Measurements from ENCODE around the gene PER3.
A peak's percentile ranks its signal among the peaks of the same experiment; 100 is the strongest.

The PER3 gene

DNA sequence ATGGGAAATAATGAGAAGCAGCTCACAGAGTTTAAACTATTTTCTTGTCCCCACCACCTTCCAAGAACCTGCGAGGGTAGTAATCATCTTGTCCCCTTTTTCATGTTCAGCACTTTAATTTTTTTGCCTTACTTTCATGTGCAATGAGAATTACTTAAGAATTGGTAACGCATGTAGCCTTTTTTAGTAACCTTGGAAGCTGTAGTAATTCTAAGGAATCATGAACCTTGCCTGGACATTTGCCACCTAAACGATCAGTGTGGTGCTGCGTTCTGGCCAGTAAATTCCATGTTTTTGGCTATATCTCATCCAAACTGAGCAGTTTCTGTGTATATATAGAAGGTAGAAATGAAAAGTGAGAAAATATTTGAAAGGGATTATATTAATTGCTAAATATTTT, 16.9 kb upstream of the PER3 start:
- no peaks in the 10 kb centered on the region for H3K27me3 ChIP-seq (ENCODE audit: insufficient read depth, insufficient read length)
- DNase-seq (ENCODE audit: low read depth, low spot score), result no peak
- H3K4me1 ChIP-seq (ENCODE audit: insufficient read depth, insufficient read length), result no peaks in the 10 kb centered on the region
- TF ChIP-seq YY1 (IDR thresholded peaks at IDR 0.05; ENCODE audit: insufficient read depth, insufficient read length) (no peak), ZNF274 (IDR thresholded peaks at IDR 0.05; ENCODE audit: low read depth, low read length) (no peak), SUZ12 (IDR thresholded peaks at IDR 0.05; ENCODE audit: extremely low read depth, insufficient read depth, insufficient read length) (no peak)
- H3K9me3 ChIP-seq (ENCODE audit: insufficient read depth, low read length), result no peaks in the 10 kb centered on the region
- H3K4me3 ChIP-seq (ENCODE audit: insufficient read length, low read depth), result no peak overlapping the region
- H3K36me3 ChIP-seq (ENCODE audit: insufficient read depth, insufficient read length, low read length), result peaks cover under 1% of the 10 kb centered on the region
- H3K9ac ChIP-seq (ENCODE audit: insufficient read length, low read depth), result no peak overlapping the region

DNA sequence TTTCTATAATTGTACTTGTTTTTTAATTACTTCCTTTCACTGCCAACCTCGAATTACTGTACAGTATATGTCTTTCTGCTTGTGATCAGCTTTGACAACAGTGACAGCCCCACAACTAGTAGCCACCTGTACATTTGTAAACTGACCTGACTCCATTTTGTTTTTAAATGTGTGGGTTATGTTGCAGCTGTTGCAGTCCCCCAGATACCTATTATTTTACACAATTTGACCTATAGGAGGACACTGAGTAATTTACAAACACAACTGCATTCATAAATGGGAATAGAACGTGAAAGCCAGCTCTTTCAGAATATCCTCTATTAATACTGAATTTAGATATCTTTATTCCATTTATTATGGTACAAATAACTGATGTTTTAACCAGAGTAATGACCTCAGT, 15.5 kb upstream of the PER3 start:
- no peak for TF ChIP-seq ZNF274 (IDR thresholded peaks at IDR 0.05; ENCODE audit: low read depth, low read length)
- TF ChIP-seq YY1 (IDR thresholded peaks at IDR 0.05; ENCODE audit: insufficient read depth, insufficient read length), result no peak
- TF ChIP-seq SUZ12 (IDR thresholded peaks at IDR 0.05; ENCODE audit: extremely low read depth, insufficient read depth, insufficient read length), result no peak
- Histone ChIP-seq H3K9ac (ENCODE audit: insufficient read length, low read depth) (no peak overlapping the region), H3K9me3 (ENCODE audit: insufficient read depth, low read length) (no peaks in the 10 kb centered on the region), H3K4me1 (ENCODE audit: insufficient read depth, insufficient read length) (no peaks in the 10 kb centered on the region), H3K36me3 (ENCODE audit: insufficient read depth, insufficient read length, low read length) (peaks cover 13% of the 10 kb centered on the region), H3K27me3 (ENCODE audit: insufficient read depth, insufficient read length) (no peaks in the 10 kb centered on the region), H3K4me3 (ENCODE audit: insufficient read length, low read depth) (no peak overlapping the region)
- no peak for DNase-seq (ENCODE audit: low read depth, low spot score)

DNA sequence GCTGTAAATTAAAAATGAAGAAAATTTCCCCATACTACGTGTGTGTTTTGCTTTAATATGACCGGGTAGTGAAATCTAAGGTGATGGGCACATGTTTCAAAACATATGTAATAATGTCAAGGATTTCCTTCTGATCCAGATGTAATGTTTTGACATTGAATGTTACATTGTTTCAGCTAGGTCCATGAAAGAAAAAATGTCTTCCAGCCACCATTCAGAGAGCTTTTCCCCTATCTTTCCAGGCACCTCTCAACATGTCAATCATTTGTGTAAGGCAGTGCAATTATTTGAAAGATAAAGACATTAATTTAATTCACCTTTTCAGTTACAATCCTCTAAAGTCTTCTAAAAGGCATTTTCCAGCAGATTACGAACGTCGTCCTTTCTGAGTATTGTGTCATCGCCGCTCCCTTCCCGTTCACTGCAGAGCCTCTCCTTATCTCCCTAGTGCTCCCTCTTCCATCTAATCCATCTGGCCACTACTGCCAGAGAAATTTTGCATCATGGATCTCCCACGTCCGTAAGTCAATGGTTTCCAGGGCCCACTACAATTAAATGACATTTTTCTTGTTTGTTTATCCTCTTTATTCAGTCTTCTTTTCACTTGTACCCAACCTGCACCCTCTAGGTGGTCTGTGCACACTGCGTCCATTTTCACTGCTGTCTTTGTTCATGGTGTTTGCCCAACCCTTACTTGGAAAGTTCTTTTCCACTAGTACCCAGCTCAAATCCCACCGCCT, 14.2 kb upstream of the PER3 start:
- H3K9ac ChIP-seq (ENCODE audit: insufficient read length, low read depth), result no peak overlapping the region
- DNase-seq (ENCODE audit: low read depth, low spot score), result no peak

DNA sequence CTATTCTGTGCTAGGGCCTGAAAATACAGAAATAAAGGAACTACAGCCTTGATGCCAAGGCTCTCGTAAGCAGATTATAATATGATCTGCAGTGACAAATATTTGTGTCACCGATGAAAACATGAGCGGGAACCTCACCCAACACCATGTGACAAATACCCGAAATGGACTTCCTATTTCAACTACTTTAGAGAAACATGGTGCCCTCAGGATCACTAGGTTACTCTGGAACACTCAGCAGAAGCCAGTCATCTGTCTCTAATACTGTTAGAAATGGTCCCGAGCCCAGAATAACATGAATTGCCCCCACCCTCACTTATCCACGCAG, 13.5 kb upstream of the PER3 start:
- no peak for DNase-seq (ENCODE audit: low read depth, low spot score)
- Histone ChIP-seq H3K9me3 (ENCODE audit: insufficient read depth, low read length) (no peaks in the 10 kb centered on the region), H3K27me3 (ENCODE audit: insufficient read depth, insufficient read length) (no peaks in the 10 kb centered on the region), H3K4me1 (ENCODE audit: insufficient read depth, insufficient read length) (no peaks in the 10 kb centered on the region), H3K4me3 (ENCODE audit: insufficient read length, low read depth) (peak overlapping the region; percentile 56), H3K36me3 (ENCODE audit: insufficient read depth, insufficient read length, low read length) (peaks cover 23% of the 10 kb centered on the region), H3K9ac (ENCODE audit: insufficient read length, low read depth) (peak overlapping the region; percentile 78)
- TF ChIP-seq YY1 (IDR thresholded peaks at IDR 0.05; ENCODE audit: insufficient read depth, insufficient read length) (no peak), ZNF274 (IDR thresholded peaks at IDR 0.05; ENCODE audit: low read depth, low read length) (no peak), SUZ12 (IDR thresholded peaks at IDR 0.05; ENCODE audit: extremely low read depth, insufficient read depth, insufficient read length) (no peak)

More for the DNA sequence above, 14.2 kb upstream of the PER3 start:
- Histone ChIP-seq H3K4me1 (ENCODE audit: insufficient read depth, insufficient read length) (no peaks in the 10 kb centered on the region), H3K4me3 (ENCODE audit: insufficient read length, low read depth) (no peak overlapping the region), H3K27me3 (ENCODE audit: insufficient read depth, insufficient read length) (no peaks in the 10 kb centered on the region), H3K36me3 (ENCODE audit: insufficient read depth, insufficient read length, low read length) (peaks cover 23% of the 10 kb centered on the region), H3K9me3 (ENCODE audit: insufficient read depth, low read length) (no peaks in the 10 kb centered on the region)
- TF ChIP-seq YY1 (IDR thresholded peaks at IDR 0.05; ENCODE audit: insufficient read depth, insufficient read length) (no peak), ZNF274 (IDR thresholded peaks at IDR 0.05; ENCODE audit: low read depth, low read length) (no peak), SUZ12 (IDR thresholded peaks at IDR 0.05; ENCODE audit: extremely low read depth, insufficient read depth, insufficient read length) (no peak)

DNA sequence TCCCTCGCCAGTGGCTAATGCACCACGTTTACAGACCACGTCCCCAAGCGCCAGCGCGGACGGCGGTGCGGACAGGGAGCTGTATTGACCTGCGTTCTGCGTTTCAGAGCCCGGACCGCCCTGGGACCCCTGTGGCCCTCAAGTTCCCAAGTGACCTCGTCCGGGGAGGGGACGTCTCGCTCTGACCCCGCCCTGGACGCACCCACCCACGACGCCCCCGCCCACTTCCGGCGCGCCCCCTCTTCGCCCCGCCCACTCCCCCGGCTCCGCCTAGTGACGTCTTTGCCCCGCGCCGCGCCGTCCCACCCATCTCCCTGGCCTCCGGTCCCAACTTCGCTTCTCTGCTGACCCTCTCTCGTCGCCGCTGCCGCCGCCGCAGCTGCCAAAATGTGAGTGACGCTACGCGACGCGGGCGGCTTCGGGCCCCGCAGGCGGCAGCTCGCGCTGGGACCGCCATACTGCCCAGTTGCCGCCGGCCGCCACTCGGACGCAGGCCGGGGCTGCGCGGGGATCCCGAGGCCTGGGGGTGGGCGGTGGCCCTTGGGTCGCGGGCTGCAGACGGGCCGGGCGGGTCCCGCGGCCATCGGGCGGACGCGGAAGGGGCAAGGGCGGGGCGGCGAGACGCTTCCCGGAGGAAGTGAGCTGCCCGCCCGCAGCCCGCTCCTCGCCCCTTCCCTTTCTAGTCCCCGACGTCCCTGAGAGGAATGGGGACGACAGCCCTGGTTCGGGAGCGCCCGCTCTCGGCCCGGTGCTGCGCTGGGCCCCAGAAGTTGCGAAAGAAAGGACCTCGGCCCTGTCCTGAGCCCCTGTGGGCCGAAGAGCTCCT, 12.9 kb upstream of the PER3 start, which contains the start of gene VAMP3:
Gene VAMP3, plus strand, starts transcription at position 300 of the 826 bp plus-strand sequence. Its CDS starts 88 bp downstream, at position 388.
- peak within 1 kb of the TSS; percentile 92 for H3K9ac ChIP-seq (ENCODE audit: insufficient read length, low read depth)
- DNase-seq (ENCODE audit: low read depth, low spot score), result no peak
- peak within 1 kb of the TSS; percentile 86 for H3K4me3 ChIP-seq (ENCODE audit: insufficient read length, low read depth)
- no peaks in the 10 kb centered on the region for H3K27me3 ChIP-seq (ENCODE audit: insufficient read depth, insufficient read length)
- no peaks in the 10 kb centered on the region for H3K4me1 ChIP-seq (ENCODE audit: insufficient read depth, insufficient read length)
- TF ChIP-seq SUZ12 (IDR thresholded peaks at IDR 0.05; ENCODE audit: extremely low read depth, insufficient read depth, insufficient read length) (no peak), ZNF274 (IDR thresholded peaks at IDR 0.05; ENCODE audit: low read depth, low read length) (no peak), YY1 (IDR thresholded peaks at IDR 0.05; ENCODE audit: insufficient read depth, insufficient read length) (no peak)
- H3K36me3 ChIP-seq (ENCODE audit: insufficient read depth, insufficient read length, low read length), result peaks cover 27% of the 10 kb centered on the region
- H3K9me3 ChIP-seq (ENCODE audit: insufficient read depth, low read length), result no peaks in the 10 kb centered on the region

DNA sequence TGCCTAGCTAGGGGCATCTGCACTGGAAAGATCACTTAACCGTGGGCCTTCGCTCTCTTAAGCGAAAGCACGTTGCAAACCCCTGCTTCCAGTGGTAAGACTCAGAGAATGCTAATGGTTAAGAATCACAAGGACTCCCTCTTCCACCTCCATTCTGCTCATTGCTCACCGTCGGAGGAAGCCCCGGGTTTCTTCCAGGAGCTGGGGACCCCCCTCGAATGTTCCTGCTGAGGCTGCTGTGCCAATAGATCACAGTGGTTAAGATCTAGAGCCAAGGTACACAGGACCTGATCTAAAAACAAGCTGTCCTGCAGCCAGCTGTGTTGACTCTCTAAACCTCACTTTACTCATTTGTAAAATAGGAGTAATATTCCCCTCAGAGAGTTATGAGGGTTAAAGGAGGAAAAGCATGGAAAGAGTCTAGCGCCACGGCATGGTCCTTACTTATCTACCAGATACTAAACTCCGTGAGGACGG, 12.2 kb upstream of the PER3 start:
- no peak for DNase-seq (ENCODE audit: low read depth, low spot score)
- H3K4me1 ChIP-seq (ENCODE audit: insufficient read depth, insufficient read length), result no peaks in the 10 kb centered on the region
- TF ChIP-seq ZNF274 (IDR thresholded peaks at IDR 0.05; ENCODE audit: low read depth, low read length) (no peak), YY1 (IDR thresholded peaks at IDR 0.05; ENCODE audit: insufficient read depth, insufficient read length) (no peak), SUZ12 (IDR thresholded peaks at IDR 0.05; ENCODE audit: extremely low read depth, insufficient read depth, insufficient read length) (no peak)

DNA sequence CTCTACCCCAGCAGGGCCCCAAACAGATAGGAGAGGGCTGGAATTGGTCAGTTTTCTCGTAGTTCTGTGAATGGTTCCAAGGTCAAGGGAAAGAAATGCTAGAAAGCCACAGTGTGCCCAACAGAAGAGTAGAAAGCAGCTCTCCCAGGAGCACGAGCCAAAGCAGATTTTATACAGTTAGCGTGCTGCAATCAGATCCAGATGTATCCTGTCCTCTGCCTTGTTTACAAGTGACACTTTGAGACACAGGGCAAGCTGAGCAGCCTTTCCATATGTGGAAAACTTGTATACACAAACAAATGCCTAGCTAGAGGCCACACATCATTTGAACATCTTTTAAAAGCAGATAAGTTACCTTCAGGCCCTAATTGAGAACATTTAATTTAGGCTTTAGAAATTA, 6.5 kb upstream of the PER3 start:
- no peaks in the 10 kb centered on the region for H3K4me1 ChIP-seq (ENCODE audit: insufficient read depth, insufficient read length)
- H3K36me3 ChIP-seq (ENCODE audit: insufficient read depth, insufficient read length, low read length), result peaks cover 65% of the 10 kb centered on the region
- TF ChIP-seq YY1 (IDR thresholded peaks at IDR 0.05; ENCODE audit: insufficient read depth, insufficient read length), result no peak
- TF ChIP-seq SUZ12 (IDR thresholded peaks at IDR 0.05; ENCODE audit: extremely low read depth, insufficient read depth, insufficient read length), result no peak
- no peak for TF ChIP-seq ZNF274 (IDR thresholded peaks at IDR 0.05; ENCODE audit: low read depth, low read length)
- H3K27me3 ChIP-seq (ENCODE audit: insufficient read depth, insufficient read length), result no peaks in the 10 kb centered on the region
- H3K4me3 ChIP-seq (ENCODE audit: insufficient read length, low read depth), result no peak overlapping the region
- no peak overlapping the region for H3K9ac ChIP-seq (ENCODE audit: insufficient read length, low read depth)
- no peaks in the 10 kb centered on the region for H3K9me3 ChIP-seq (ENCODE audit: insufficient read depth, low read length)
- DNase-seq (ENCODE audit: low read depth, low spot score), result no peak

More for the DNA sequence above, 12.2 kb upstream of the PER3 start:
- H3K4me3 ChIP-seq (ENCODE audit: insufficient read length, low read depth), result peak overlapping the region; percentile 86
- H3K9me3 ChIP-seq (ENCODE audit: insufficient read depth, low read length), result no peaks in the 10 kb centered on the region
- peak overlapping the region; percentile 92 for H3K9ac ChIP-seq (ENCODE audit: insufficient read length, low read depth)
- no peaks in the 10 kb centered on the region for H3K27me3 ChIP-seq (ENCODE audit: insufficient read depth, insufficient read length)
- peaks cover 31% of the 10 kb centered on the region for H3K36me3 ChIP-seq (ENCODE audit: insufficient read depth, insufficient read length, low read length)
